Erythroblast (primary cell): ENCODE results near the gene XAF1.

Experiments
- GATA1 ChIP-seq: IDR thresholded peaks from 2 replicates; pipeline ENCODE4 v1.6.1; 2011; ENCODE audit warnings: low read depth, mild to moderate bottlenecking, control low read depth, low read length, moderate library complexity
- POLR2A ChIP-seq: IDR thresholded peaks from 2 replicates; pipeline ENCODE4 v1.6.1; 2011; ENCODE audit warnings: mild to moderate bottlenecking, low read length

- TF ChIP-seq POLR2A (no peak), GATA1 (no peak)
Measured at GRCh38 chr17:6768447-6768846, 12.6 kb downstream of the XAF1 start.
